ENCODE measurements around the gene FAM171A1. TPM values are rescaled to one million over a fixed set of nuclear protein-coding genes. Genes with fewer than 3 reads are reported as not detected.
"Not testable (repeated sequence)": the region's sequence is repeated elsewhere in the genome, so short reads cannot be mapped to it uniquely, and the experiment has no call there.

FAM171A1 gene
- total RNA-seq, 1 donor: 1.1 TPM

DNA sequence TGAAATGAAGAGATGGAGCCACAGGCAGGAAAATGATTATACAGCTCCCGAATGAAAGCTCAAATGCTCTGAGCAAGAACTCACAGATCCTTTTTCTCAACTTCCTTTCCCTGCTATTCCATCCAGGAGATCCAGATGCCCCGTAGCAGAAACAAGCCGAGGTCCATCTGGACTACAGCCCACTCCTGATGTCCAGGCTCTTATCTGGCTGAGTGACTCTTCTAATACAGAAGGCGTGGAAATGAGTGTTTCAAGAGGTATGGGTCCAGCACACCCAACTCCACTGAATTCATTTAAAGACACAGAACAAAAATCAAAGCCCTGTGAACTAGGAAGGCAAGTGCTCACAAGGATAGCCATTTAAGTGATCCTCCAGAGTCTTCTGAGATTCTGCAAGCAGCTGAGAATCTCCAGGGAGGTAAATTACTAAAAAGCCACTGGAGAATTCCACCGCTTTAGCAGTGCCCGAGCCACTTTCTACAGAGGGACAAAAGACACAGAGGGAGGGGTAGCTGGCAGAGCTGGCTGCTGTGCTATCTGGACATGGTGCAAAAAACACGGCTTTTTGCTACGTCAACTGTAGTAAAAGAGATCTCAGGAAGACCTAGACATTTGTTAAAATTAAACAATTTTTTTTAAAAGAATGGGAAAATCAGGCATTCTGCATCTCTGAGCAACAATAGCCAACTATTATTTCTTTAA is 24.5 kb downstream of the FAM171A1 start:
- DNase-seq (ENCODE audit: low read depth in 2 of 3, low spot score in 2 of 3): no peak

DNA sequence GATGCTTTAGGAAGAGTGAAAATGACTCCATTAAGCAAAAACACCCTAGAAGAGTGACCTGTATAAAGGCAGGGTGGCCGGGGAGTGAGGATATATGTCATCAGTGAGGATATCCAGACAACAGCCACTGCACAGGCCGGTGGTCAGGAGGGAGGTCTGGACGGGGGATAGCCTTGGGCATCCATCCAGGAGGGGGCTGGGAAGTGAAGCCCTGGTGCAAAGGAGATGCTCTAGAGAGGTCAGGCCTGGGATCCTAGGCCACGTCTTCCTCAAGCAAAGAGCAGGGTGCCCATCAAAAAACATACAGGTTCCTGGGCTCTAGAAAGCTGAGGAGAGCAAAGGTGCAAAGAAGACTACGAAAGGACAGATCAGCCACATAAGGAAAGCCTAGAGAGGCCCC is 25.6 kb downstream of the FAM171A1 start:
- DNase-seq (ENCODE audit: low read depth in 2 of 3, low spot score in 2 of 3): no peak

DNA sequence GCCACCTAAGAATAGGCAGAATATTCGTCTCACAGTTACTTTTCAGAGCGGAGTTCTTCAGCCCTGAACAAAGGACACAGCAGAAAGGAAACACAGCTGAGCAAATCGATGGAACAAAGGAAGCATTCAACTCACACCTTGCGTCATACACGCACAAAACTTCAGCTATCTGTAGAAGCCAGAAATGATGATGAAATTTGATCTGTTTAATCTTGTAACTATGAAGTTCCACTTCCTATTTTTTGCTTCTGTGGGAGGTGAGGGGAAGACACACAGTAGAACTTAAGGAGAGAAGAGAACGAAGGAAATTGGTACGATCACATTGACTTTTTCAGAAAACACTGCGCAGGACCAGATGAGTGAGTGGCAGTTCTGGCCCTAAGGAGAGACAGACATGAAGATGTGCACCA is 26.2 kb downstream of the FAM171A1 start:
- peak in 2 of 3 donors; percentile 31 to 52 for DNase-seq (ENCODE audit: low read depth in 2 of 3, low spot score in 2 of 3)

DNA sequence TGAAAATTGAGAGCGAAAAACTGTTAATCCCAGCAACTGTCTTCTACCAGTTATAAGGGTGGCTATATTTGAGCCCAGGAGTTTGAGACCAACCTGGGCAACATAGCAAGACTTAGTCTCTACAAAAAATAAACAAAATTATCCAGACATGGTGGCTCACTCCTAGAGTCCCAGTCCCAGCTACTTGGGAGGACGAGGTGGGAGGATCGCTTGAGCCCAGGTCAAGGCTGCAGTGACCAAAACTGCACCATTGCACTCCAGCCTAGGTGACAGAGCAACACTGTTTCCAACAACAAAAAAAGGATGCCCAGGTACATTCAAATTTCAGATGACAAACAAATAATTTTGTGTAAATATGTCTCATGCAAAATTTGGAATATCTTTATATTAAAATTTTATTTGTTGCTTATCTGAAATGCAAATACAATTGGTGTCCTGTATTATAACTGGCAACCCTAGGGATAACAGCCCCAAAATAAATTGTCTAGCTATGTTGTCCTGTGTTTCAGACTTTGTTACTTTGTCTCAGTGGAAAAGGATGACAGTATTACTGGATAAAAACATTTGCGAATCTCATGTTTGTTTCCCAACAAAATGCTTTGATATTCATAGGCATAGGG is 26.7 kb downstream of the FAM171A1 start:
- DNase-seq (ENCODE audit: low read depth in 2 of 3, low spot score in 2 of 3): no peak

DNA sequence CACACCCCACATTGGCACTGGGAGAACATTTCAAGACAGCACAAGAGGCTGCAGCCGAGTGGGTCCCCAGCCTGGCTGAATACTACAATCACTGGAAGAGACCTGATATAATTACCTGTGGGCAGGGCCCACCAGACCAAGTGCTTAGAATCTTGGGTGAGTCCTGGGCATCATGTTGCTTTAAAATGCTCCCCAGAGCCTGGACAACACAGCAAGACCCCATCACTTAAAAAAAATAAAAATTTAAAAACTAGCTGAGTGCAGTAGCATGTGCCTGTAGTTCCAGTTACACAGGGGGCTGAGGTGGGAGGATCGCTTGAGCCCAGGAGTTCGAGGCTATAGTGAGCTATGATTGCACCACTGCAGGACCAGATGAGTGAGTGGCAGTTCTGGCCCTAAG is 28.1 kb downstream of the FAM171A1 start:
- no peak for DNase-seq (ENCODE audit: low read depth in 2 of 3, low spot score in 2 of 3)

DNA sequence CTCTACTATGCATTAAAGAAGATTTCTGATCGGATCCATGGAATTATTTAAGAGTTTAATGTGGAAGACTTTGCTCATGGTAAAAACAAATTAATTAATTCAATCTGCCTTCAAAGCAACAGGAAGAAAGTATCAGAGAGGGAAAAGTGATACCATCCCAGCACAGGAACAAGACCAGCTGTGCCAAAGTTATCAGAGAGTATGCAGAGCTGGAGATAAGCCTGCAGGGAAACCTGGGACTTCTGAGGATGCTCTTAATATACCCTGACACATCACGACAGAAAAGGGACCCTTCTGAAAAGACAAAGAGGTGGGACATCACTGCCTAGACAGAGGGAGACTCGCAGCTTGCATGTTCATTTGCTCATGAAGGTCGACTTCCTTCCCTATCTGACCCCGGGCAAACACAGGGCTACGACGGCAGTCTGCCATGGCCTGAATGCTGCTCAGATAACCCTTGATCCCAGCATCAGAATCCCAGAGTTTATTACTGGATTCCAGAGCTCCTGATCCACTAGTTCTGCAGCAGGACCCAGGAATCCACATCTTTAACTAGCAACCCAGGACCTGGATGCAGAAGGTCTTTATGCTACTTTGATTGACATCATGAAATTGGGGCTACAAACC is 29.5 kb downstream of the FAM171A1 start:
- DNase-seq (ENCODE audit: low read depth in 2 of 3, low spot score in 2 of 3): no peak

DNA sequence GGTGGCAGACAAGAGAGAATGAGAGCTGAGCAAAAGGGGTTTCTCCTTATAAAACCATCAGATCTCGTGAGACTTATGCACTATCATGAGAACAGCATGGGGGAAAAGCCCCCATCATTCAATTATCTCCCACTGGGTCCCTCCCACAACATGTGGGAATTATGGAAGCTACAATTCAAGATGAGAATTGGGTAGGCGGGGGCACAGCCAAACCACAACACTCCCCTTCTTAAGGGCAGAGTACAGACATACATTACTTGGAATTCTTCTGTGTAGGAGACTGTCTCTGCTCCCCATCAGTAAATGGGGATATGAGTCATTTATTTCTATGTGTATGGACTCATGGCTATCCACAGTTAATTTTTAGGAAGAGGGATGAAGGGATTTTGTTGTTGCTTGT is 31.2 kb downstream of the FAM171A1 start:
- DNase-seq (ENCODE audit: low read depth in 2 of 3, low spot score in 2 of 3): no peak

DNA sequence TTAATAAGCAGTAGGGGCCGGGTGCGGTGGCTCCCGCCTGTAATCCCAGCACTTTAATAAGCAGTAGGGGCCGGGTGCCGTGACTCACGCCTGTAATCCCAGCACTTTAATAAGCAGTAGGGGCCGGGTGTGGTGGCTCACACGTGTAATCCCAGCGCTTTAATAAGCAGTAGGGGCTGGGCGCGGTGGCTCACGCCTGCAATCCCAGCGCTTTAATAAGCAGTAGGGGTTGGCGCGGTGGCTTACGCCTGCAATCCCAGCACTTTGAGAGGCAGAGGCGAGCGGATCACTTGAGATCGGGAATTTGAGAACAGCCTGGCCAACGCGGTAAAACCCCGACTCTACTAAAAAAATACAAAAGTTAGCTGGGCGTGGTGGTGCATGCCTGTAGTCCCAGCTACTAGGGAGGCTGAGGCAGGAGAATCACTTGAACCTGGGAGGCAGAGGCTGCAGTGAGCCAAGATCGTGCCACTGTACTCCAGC is 33.6 kb downstream of the FAM171A1 start:
- not testable (repeated sequence) for DNase-seq (ENCODE audit: low read depth in 2 of 3, low spot score in 2 of 3)

DNA sequence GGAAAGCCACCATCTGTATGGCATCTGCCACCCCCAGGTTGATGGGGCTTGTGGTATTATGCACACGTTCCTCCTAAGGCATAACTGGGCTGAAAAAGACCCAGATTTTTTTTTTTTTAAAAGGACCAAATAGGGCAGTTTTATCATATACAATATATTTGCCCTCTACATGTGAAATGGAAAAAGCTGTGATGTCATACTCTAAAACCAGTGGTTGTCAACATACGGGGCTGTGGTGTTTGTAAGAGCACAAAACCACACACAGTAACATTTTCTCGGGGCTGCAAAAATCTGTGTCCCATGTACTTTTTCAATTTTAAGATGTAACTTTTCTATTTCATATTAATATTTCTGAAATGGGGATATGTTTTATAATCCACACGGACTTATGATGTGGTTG is 34.9 kb downstream of the FAM171A1 start:
- no peak for DNase-seq (ENCODE audit: low read depth in 2 of 3, low spot score in 2 of 3)

DNA sequence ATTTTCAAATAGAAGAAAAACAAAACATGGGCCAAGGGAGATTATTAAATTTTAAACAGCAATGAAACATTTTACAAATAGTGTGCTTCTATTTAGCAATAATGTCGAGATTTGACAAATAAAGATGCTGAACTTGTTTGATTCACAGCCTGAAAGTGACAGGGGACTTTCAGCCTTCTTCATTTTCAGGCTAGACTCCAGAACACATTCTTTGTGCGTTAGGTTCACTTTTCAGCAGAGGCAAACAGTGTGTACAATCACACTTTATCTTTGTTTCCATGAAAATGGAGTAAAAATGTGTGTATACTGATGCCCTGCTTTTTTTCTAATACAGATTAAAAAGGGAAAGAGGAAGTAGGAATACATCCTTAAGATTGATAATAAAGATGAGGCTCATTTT is 35.6 kb downstream of the FAM171A1 start:
- DNase-seq (ENCODE audit: low read depth in 2 of 3, low spot score in 2 of 3): no peak

DNA sequence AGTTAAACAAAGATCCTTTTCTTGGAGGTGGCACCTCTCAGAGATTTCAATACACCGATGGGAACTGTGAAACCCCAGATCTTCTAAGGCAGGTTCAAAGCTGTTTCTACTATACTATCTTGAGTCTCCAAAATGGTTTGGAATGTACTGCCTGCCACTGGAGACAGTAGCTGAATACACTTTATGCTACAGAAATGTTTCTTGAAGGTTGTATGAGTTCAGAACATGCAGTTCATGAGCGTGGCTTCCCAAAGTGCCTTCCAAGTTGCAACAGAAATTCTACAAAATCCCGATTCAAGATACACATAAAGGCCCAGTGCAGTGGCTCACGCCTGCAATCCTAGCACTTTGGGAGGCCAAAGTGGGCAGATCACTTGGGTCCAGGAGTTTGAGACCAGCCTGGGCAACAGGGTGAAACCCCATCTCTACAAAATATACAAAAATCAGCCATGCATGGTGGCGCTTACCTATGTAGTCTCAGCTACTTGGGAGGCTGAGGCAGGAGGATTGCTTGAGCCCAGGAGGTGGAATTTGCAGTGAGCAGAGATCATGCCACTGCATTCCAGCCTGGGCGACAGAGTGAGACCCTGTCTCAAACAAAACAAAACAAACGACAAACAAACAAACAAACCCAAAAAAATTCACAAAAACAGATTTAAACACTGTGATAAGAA is 36.3 kb downstream of the FAM171A1 start:
- no peak for DNase-seq (ENCODE audit: low read depth in 2 of 3, low spot score in 2 of 3)

DNA sequence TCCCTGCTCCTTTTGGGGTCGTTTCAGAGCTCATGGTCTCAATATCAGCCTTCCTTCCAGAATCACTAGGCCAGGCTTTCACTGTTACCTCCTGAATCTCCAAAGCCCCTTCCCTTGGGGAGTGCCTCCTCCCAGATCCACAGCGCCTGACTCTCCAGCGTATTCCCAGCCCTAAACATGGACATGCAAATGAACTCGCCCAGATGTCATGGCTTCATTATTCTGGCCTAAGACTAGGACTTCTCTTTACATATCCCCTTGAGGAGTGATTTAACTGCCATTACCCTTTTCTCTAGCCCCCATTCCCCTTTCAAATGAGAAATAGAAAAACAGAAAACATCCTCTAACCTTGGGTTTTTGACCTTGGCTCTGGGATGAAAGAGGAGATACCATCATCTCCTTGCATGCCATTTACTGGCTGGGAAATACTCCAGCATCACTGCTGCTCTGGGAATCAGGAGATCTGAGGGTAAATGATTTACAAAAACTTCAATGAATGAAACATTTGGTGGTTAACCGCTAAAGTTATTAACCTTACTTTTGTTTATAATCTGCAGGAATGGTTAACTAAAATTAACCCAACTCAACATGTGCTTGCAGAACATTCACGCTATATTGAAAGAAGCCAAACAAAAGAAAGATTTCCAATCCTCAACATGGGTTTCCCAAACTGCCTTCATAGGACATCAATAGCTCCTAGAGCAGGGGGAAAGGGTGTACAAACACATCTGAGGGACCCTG is 37.0 kb downstream of the FAM171A1 start:
- DNase-seq (ENCODE audit: low read depth in 2 of 3, low spot score in 2 of 3): no peak

DNA sequence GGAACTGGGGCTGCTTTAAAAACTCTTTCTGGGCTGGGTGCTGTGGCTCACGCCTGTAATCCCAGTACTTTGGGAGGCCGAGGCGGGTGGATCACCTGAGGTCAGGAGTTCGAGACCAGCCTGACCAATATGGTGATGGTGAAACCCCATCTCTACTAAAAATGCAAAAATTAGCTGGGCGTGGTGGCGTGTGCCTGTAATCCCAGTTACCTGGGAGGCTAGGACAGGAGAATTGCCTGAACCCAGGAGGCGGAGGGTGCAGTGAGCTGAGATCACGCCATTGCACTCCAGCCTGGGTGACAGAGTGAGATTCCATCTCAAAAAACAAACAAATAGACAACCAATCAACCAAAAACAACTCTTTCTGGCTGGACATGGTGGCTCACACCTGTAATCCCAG is 37.9 kb downstream of the FAM171A1 start:
- DNase-seq (ENCODE audit: low read depth in 2 of 3, low spot score in 2 of 3): not testable (repeated sequence)

DNA sequence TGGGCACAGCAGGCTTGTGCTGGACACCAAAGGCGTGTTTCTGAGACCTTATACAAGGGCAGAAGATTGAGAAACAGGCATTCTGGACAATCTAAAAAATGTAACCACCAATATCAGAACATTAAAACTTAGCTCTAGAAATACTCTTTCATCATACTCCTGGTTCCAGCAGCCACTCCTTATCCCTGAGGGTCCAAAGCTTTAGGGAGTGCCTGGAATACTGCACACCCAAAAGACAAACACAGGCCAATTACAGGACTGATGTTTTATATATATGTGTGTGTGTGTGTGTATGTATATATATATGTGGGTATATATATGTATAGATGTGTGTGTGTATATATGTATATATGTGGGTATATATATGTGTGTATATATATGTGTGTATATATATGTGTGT is 39.6 kb downstream of the FAM171A1 start:
- no peak for DNase-seq (ENCODE audit: low read depth in 2 of 3, low spot score in 2 of 3)

DNA sequence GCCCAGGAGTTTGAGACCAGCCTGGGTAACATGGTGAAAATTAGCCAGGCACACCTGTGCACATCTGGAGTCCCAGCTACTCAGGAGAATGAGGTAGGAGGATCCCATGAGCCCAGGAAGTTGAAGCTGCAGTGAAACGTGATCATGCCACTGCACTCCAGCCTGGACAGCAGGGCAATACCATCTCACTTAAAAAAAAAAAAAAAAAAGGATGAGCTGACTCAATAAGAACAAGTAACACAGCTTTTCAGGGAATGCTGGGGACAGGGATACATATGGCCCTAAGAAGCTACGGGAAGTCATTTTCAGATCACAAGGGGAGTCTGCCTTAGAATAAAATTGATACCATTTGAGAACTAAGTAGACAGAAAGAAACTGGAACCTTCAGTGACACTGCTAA is 41.7 kb downstream of the FAM171A1 start:
- DNase-seq (ENCODE audit: low read depth in 2 of 3, low spot score in 2 of 3): no peak

DNA sequence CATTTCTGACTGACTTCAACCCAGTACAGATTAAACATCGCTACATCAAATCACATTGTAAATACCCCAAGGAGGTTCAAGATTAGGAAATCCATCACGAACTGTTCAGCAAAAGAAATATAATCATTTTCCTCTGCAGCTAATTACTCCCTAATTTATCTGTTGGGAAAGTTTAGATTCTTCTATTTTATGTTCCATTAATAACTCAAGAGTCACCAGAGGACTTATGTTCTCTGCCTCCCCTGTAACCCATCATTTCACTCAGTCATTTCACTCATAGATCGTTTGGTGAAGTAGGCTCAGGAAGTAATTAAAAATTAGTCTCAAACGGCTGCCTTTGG is 45.2 kb downstream of the FAM171A1 start:
- DNase-seq (ENCODE audit: low read depth in 2 of 3, low spot score in 2 of 3): no peak

DNA sequence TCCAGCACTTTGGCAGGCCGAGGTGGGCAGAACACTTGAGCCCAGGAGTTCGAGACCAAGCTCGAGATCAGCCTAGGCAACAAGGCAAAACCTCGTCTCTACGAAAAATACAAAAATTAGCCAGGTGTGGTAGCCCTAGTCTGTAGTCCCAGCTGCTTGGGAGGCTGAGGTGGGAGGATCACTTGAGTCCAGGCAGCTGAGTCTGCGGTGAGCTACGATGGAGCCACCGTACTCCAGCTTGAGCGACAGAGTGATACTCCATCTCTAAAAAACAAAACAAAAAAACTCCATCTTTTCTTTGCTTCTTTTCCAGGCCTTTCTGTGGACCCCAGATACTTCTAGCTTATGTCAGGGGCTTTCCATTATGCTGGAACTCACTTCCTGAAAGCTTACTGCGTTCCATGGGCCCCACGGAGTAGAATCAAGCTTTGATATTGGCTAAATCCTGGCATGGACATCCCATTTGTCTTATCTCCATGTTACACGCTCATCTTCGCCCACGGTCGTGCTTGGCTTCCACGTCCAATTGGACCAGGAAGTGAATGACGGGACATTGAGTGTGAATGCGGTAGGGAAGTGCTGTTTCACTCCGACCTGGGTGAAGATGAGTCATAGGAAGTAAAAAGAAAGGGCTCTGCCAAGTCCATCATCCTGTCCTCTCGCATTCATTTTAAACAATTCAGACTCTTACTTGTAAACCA is 45.7 kb downstream of the FAM171A1 start:
- peak in 1 of 3 donors; percentile 5 for DNase-seq (ENCODE audit: low read depth in 2 of 3, low spot score in 2 of 3)

DNA sequence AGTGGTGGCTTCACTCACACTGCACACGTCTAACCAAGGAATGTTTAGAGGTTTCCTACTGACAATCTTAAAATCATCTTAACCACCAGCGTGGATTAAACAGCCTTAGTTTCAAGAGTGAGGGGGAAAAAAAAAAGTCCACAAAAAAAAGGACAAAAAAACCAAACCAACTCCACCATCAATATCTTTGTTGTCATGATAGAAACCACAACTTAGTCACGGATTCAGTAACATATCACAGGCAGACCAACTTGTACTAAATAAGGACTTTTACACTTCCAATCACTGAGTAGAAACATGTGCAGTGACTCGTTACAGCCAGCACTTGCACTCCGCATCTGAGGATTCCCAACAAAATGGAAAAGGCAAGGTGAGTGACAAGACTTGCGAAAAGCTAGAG is 46.5 kb downstream of the FAM171A1 start:
- DNase-seq (ENCODE audit: low read depth in 2 of 3, low spot score in 2 of 3): no peak

DNA sequence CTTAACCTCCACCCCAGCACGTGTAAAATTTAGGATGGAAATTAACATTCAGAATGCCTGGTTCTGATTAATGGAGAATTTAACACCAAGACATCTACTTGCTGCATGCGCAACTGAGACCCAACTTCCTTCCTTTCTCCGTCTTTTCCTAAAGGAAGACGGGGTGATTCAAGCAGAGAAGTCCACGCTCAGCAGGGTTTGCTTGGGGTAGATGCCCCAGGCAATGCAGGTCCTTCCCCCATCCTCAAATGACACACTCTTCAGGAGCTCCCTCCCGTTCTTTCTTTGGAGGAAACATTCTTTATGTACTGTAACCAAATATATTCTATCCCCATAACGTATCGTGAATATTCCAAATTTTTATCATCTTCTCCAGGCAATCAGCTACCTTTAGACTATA is 47.0 kb downstream of the FAM171A1 start:
- no peak for DNase-seq (ENCODE audit: low read depth in 2 of 3, low spot score in 2 of 3)

DNA sequence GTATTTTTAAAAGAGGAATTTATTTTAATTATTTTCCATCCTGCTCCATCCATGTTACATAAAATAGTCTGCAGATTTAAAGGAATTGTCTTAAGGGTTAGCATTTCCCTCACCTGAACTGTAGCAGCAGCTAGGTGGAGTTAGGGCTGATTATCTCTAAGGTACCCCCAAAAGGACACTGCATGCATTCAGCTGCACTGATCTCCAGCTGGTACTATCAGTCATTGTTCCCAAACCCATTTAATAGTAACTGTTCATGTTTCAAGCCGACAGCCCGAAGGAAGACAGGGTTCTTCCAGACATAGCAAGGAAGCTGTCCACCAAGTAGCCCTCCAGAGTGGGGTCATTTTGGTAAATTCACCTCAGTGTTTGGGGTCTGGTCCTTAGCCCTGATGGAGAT is 48.7 kb downstream of the FAM171A1 start:
- no peak for DNase-seq (ENCODE audit: low read depth in 2 of 3, low spot score in 2 of 3)
